Measurements from ENCODE around the gene SH3BGR. TPM values are rescaled to one million over a fixed set of nuclear protein-coding genes. Genes with fewer than 3 reads are reported as not detected.
A peak's percentile ranks its signal among the peaks of the same experiment; 100 is the strongest.

Gene SH3BGR
- total and polyA plus RNA-seq, 2 of the 8 experiments (the other 6 are each of a cell fraction or from before 2014, with no cell fraction given) = 2.1 to 5.9 TPM

DNA sequence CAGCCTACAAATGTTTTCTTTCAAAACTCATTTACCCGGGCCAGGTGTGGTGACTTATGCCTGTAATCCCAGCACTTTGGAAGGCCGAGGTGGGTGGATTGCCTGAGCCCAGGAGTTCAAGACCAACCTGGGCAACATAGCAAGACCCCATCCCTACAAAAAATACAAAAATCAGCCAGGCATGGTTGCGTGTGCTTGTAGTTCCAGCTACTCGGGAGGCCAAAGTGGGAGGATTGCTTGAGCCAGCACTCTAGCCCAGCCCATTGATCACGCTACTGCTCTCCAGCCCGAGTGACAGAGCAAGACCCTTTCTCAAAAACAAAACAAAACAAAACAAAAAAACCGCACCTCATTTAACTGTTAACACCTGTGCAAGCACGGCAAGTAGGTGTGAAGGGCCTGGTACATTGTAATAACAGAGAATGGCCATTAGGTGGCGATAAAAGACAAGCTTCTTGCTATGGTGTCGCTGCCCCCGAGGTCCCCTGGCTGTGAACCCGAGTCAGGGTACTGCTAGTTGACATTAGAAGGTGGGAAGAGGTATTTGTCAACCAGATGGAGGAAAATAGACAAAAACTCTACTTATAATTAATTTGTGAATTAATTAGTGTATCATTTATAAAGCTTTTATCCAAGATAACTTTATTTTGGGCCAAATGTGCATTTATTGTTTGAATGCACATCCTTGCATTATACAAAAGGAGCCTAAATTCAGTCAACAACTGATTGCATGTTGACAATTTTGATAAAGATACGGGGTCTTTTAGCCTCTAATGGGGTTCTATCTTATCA lies 66.5 kb downstream of the SH3BGR start (continued):
- TF ChIP-seq, protein P1, sequence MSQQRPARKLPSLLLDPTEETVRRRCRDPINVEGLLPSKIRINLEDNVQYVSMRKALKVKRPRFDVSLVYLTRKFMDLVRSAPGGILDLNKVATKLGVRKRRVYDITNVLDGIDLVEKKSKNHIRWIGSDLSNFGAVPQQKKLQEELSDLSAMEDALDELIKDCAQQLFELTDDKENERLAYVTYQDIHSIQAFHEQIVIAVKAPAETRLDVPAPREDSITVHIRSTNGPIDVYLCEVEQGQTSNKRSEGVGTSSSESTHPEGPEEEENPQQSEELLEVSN (IDR thresholded peaks at IDR 0.05) = 0 out of 2 replicates have a peak, but pooled peaks have one; percentile 44
